Activated CD4-positive, alpha-beta T cell treated with anti-CD3 and anti-CD28 coated beads for 24 hours (primary cell): ENCODE results near the gene DGKB.

ENCODE experiments used
- DNase-seq, 2 donors: peaks; one replicate each; pipeline ENCODE4 v3.0.0-alpha.2; 2020; ENCODE audit warnings: low read depth in 2 of 2

DGKB gene

DNA sequence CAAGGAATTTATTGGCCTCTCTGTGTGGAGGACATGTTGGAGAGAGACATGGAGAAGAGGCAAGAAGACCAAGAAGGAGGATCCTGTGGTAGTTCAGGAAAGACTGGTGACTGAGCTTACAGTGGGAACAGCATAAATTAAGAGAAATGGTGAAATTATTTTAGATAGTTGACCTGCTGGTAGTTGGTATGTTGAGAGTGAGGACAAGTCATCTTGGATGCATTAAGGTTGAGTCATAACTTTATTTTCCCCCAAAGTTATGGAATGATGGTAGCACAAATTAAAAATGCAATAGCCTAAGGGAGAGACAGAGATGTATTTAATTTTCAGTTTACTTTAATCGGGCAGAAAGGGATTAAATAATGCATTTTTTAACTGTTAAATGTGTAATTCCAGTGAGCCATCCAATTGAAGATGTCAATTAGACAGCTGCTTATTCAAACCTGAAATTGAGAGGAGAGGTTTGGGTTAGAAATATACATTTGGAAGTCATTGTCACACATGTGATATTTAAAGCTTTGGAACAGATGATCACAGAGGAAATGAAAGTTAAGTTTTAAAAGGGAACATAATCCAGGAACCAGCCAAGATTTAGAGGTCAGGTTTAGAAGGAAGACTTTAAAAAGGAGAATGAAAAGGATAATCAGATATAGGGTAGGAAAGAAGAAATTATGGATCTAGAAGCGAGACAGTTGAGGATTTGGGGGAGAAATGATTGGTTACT is 80.6 kb downstream of the DGKB start:
- DNase-seq = no peak

DNA sequence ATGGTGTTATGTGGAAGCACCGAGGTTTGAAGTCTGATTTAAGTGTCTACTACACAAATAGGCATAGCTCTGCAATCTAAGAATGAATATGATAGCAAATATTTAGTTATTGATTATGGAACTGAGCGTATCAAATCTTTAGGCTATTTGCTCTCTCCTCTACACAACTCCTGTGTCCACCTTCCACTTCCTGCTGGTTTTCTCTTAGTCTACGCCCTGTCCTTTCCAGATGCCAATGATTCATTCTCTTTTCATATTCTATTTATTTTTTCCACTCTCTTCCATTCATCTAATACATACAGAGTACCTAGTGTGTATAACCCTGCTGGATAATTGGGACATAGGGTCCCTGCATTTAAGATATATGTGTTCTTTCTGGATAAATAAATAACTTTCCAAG is 83.7 kb downstream of the DGKB start:
- no peak for DNase-seq

DNA sequence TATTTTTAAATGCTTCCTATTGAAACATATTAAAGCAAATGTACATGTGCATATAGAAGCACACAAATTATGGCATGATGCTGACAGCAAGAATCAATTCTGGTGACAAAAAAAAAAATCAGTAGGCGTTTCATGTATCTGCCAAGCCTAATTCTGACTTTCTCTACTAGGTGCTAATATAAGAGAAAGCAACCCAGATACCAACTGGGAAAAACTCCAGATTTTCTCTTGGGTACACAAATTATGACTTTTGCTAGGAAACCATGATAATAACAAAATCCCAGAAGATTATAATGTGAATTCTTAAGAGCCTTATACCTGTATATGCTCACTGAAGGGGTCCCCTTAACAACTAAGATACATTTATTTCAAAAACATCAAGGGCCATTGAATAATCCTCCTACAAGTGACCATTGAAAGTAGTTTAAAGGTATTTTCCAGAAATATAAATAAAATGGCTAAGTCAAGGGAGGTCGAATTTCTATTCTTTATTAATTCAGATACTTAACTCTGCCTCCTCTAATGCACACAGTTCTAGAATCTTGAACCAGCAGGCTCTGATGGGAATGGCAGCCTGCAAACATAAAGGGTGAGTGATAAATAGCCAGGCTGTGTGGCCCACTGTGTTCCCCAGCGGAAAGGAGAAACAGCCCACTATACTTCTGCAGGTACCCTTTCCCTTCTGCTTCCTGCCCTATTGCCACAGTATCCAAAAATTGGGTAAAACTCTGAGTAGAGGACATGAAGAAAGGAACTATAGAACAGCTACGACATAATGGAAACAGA is 84.5 kb downstream of the DGKB start:
- no peak for DNase-seq

DNA sequence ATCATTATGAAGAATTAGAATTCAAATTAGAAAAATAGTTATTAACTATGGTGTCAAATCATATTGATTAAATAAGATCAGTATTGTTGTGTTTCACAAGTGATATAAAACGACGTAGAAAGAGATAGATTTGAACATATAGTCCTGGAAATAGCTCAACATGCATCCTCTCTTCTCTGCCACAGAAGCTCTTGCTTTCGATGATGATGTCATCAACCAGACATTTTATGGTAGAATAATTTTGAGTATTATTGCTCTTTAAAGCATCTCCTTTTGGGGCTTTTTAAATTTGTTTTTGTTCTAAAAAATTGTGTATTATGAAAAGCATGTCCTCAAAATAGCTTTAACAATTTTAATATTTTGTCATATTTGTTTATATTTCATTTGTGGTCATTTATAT is 95.0 kb downstream of the DGKB start:
- DNase-seq = no peak

DNA sequence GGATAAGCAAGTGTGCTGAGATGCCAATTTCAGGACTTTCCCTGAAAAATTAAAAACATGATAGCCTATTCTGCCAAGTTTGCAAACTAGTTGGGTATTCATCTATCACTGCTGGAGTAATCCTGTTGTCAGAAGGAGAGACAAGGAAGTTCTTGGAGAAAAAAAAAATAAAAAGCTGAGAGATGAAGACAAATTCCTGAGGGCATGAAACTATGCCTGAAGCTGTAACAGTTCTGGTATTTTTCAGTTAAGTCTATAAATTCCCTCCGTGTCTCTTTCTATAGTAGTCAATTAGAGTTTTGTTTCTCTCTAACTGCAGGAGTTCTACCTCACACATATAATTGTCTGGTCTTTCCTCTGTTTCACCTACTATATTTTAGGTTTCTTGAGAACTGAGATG is 95.7 kb downstream of the DGKB start:
- no peak for DNase-seq

DNA sequence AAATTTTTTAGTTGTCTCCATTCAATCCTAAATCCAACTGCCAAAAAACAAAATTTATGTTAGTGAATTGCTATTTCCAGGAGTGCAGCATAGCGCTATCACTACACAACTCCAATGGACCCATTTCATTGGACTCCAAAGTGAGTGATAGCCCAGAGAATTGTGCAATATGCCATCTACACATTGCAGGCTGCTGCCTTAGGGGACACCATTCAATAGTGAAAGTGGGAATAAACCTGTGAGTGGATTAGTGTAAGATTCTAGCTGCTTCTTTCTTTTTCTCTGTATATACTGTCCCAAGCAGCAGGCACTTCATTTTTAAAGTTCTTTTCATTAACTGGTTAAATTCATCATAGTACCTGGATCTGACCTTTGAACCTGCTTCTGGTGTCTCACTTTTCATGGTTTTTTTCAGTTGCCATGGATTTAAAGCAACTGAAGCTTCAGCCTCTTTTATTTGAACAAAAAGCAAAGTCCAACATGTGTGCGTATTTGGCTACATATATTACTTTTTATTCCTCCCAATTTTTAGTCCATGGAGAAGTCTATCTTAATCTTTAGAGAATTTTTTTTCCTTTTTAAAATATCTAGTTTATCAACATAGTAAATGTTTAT is 97.3 kb downstream of the DGKB start:
- no peak for DNase-seq

DNA sequence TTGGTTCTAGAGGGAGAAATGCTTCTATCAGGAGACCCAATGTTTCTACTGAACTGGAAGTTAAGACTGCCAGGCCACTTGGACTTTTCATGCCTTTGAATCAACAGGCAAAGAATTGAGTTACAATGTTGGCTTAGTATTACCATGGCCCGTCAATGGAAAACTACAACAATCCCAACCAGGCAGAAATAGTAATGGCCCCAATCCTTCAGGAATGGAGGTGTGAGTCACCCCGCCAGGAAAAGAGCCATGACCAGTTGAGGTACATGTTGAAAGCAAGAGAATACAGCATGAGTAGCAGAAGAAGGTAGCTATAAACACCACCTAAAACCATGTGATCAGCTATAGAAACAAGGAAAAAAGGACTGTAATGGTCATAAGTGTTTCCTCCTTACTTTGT is 101.9 kb downstream of the DGKB start:
- DNase-seq = no peak

DNA sequence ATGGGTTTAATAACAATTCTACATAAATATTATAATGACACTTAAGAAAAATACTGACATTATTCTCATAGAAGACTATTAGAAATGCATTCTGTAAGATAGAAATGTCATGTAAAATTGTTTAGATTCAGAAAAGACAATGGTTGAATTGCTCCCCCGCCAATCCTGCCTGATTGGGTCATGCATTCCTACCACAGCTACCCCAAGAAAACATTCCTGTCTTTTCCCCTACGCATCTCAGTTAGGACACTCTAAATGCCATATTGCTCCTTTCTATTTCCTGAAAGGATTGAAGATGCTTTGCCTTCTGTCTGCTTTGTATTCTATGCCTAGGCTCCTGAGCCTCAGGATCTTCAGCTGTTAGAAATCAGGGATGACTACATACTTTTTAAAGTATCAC is 109.4 kb downstream of the DGKB start:
- DNase-seq = no peak

DNA sequence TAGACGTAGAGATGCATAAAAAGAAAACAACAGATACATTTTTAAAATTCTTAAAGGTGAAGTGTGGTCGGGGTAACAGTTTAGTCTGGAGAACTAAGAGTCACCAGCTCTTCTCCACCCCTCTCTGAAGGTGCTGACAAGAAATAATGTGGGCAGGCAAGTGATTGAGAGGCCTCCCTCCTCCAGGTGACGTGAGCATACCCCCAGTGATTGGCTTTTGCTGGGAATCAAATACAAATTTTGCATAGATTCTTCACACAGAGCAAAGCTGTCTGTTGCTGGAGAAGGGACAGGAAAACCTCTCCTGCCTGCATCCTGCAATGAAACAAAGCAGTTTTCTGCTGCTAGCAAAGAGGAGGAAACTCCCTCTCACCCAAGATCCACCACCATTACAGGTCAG is 115.0 kb downstream of the DGKB start:
- no peak for DNase-seq

DNA sequence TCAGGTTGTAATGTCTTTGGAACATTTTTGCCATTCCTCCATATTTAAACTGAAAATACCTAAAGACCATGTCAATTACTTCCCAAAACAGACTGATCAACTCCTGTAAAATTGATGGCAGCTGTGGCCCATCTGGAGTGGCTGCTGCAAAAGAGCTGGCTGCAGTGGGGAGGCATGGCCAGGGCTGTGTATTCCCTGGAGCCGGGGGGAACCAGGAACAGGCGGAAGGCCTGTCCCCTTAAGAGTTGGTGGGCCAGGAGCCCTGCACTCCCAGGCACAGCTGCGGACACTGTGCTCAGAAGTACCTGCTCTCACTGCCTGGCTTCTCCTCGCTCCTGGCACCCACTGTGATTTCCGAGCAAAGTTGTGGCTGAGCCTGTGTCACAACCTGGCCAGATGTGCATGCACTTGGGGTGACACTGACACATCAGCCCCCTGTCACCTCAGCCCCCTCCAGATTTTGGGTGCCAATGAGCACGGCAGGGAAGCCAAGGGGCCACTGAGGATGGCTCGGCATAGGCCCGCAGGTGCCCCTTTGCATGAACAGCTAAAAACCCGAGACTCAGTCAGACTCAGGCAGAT is 116.1 kb downstream of the DGKB start:
- DNase-seq = no peak

DNA sequence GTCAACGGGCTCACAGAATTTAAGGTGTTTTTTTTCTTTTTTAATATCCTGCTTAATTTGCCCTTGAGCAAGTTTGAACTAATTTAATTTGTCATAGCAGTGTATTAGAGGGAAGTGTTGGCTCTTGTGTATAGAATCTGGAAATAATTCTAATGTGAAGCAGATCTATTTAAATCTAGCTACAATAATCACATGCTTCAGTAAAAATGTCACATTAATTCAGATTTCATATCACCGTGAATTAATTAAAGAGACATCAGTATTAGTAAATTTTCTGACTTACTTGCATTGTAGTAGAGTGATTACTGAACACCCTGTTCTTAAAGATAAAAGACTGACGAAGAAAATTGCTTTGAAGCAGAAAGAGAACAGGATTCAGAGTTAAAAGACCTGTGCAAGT is 124.7 kb downstream of the DGKB start:
- DNase-seq = no peak

DNA sequence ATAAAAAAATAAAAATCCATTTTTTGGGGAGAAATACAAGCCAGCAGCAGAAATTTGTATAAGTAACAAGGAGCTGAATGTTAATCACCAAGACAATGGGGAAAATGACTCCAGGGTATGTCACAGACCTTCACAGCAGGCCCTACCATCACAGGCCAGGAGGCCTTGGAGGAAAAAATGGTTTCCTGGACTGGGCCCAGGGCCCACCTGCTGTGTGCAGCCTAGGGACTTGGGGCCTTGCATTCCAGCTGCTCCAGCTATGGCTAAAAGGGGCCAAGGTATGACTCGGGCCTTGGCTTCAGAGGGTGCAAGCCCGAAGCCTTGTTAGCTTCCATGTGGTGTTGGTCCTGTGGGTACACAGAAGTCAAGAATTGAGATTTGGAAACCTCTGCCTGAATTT is 126.3 kb downstream of the DGKB start:
- DNase-seq = no peak

DNA sequence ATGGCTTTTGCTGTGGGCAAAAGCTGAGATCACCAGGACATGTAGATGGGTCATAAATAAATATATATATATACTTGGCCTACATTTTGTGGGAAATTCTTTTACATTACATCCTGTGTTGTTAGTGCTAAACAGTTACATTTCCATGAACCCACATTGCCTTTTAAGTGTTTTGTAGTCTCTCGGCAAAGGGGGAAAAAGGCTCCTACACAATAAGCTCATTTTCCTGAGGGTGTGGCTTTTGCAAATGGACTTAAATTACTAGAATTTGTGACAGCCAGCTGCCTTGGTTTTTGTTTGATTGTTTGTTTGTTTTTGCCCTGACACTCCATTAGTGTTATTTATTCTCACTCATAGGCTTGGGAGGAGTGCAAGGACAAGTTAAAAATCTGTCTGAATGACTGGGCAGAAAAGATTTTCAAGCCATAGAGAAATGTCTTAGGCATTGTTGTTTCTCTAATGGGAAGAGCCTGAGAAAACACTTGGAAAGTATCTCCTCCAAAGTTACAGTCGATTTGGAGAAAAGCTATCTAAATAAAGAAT is 128.8 kb downstream of the DGKB start:
- DNase-seq = no peak

DNA sequence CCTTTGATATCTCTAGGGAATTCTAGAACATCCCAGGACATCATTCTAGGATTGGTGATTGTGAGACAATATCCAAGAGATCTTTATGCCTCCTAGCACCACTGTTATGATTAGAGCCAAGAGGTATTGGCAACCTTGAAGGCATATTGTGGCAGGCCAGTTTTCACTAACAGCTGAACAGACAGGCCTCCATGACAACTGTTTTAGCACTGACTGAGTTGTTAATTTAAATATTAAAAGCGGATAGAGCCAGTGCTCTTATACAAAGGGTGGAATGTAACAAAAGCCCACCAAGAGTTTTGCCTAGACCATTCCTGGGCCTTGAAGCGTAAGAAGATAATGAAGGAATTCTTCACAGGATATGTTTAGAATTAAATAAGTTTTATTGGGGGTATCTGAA is 131.9 kb downstream of the DGKB start:
- no peak for DNase-seq

DNA sequence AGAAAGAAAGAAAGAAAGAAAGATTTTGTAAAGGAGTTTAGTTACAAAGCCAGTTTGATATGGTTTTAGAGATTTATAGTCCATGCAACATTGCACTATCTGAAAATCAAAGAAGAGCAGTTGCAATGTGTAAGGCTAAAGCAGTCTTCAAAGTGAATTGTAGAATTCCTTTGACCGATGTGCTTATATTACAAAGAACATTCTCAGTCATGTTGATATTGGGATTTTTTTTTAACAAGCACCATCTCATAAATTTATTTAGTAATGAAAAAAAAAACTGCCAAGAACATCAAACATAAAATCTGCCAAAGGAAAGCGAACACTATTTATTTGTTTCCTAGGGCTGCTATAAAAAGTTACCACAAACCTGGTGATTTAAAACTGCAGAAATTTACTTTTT is 133.3 kb downstream of the DGKB start:
- DNase-seq = no peak

DNA sequence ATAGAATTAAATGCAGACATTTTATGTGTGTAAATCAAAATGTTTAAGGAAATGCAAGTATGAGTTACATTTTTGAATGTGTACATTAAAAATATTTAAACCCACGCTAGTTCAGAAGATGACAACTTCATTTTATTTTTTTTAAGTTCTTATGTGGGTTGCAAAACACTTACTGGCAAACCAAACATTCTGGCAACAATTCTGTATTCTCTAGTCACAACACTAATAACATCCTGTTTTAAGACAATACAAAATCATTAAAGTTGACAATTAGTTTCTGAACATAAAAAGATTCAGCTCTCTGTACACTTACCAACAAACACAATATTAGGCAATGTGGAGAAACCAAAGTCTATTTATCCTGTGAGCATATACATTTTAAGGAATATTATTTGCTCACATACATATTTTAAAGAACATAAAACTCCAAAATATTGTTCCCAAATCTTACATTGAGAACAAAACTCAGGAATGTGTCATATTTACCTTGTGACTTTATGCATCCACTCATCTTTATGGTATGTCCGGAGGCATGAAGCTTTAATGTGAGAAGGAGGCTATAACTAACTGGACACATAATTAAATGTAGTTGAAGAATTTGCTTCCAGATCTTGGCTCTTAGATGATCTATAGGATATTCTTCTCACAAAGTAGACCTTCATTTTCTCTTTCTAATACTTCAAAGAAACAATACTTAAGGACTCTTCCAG is 134.7 kb downstream of the DGKB start:
- no peak for DNase-seq

DNA sequence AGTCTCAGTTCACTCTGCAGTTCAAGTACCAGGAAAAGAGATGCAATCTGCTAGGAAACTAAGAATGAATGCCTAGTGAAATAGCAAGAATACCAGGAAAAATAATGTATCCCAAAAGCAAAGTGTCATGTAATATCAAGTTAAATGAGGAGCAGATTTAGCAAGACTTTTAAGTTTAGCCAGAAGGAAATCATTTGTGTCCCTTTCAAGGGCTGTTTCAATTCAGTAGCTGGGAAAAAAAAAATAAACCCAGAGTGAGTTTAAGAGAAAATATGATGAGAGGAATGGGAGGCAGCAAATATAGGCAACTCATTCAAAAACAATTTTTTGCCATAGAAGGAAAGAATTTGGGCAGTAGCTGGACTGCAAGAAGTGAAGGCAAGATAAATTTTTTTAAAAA is 135.8 kb downstream of the DGKB start:
- DNase-seq = no peak

DNA sequence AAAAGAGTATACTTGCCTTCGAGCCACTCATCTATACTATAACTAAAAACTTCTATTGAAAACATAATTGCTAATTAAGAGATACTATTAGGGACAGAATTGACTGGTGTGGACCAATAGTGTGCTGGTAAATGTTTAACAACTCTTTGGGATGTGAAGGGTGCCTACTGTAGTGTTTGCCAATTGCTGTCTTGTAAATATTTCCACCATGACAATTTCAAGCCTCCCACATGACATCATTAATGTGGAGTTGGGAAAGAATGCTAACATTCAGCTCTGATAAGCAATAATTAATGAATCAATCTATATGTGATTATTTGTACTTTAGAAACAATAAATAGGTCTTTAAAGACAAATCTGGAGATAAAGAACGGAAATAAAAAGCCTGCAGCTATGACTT is 136.8 kb downstream of the DGKB start:
- DNase-seq = no peak

DNA sequence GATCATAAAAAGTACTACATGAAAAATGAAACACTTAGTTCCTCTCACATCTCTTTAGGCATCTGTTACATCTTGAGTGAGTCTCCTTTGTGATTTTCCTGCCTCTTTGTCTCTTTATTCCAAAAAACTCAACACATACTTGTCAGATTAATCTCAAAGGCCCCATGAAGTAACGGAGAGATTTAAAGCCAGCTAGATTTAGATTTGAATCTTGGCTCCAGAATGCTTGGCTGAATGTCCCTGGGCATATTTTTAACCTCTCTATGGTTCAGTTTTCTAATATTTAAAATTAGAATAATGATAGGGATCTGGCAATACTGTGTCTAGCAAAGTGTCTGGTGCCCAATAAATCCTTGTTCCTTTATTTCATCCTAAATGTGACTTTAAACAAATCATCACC is 140.0 kb downstream of the DGKB start:
- no peak for DNase-seq

DNA sequence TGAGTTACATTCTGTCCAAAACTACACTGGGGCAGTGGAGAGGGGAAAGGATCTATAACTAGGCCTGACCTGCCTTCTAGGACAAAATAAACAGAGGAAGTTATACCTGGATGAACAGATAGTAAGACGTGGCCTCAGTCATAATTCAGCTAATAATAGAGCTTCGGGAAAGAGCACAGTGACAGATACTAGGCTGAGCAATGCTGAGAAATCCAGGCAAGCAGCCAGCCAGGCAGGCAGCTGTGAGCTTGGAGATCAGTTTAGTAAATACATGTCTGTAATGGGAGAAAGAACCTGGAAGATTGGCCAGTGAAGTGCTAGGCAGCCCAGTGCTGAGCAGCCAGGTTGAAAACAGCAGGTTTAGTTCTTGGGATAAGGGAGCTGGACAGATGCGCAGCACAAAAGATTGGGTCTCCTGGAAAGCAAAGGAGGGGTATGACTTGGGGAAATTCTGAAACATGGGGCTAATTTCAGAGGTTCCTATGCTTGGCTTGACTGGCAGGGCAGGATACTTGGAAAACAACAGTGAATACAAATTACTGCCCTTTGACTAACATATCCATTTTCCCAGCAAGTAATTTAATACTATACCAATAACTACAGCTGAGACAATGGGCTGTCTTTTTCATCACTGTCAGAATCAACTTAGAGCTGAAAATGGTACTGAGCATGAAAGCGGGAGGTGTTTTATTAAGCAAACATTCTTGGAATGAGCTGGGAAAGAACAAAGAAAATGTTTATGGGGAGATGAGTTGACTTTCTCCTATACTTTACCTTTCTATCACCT is 140.8 kb downstream of the DGKB start:
- no peak for DNase-seq
